HEK293 (cell line): ENCODE data around the gene PPIE.

ENCODE experiments used
- CTCF ChIA-PET: fragments of 350-600 bp; formaldehyde crosslinking; extraction: SDS; loops from one replicate; lab custom pipeline; 2021; ENCODE audit warnings: antibody characterized with exemption; lab: Yijun Ruan, JAX
- POLR2A ChIA-PET: fragments of 300-600 bp; formaldehyde crosslinking; extraction: SDS; loops from one replicate; lab custom pipeline; 2020; ENCODE audit warnings: antibody characterized with exemption, inconsistent platforms; lab: Yijun Ruan, JAX
- H3K27ac ChIP-seq: fragments of 200-500 bp; sonication (Bioruptor generic); 2 replicates; pipeline ENCODE4 v1.5.1; 2014; ENCODE audit warnings: low read depth, low read length, control low read depth, inconsistent platforms; ENCODE audit errors: extremely low read depth
- H3K36me3 ChIP-seq, 2 experiments: fragments of 200-500 bp in 1 of 2; sonication (Bioruptor generic) in 1 of 2; 1 replicate in 1 of 2; 2 replicates in 1 of 2; pipeline ENCODE4 v1.5.1; 2014 to 2017; ENCODE audit warnings: inconsistent platforms in 2 of 2, low read length in 2 of 2; ENCODE audit not compliant: control insufficient read depth in 2 of 2, insufficient read depth in 1 of 2
- H3K4me1 ChIP-seq: fragments of 200-500 bp; sonication (Bioruptor generic); 2 replicates; pipeline ENCODE4 v1.5.1; 2014; ENCODE audit warnings: mild to moderate bottlenecking, low read length, inconsistent platforms; ENCODE audit not compliant: control insufficient read depth, insufficient read depth
- H3K4me3 ChIP-seq: 2 replicates; pipeline ENCODE4 v1.5.1; 2011; ENCODE audit warnings: low read depth, mild to moderate bottlenecking, control low read depth, low read length, moderate library complexity
- H3K9me3 ChIP-seq: fragments of 200-500 bp; sonication (Bioruptor generic); 2 replicates; pipeline ENCODE4 v1.5.1; 2014; ENCODE audit warnings: low read depth, low read length, inconsistent platforms; ENCODE audit not compliant: control insufficient read depth, insufficient read depth
- CTCF ChIP-seq: fragments of 450-650 bp; formaldehyde crosslinking; IDR thresholded peaks from 2 replicates; pipeline ENCODE4 v1.5.1; 2016; ENCODE audit warnings: missing biosample characterization, missing genetic modification characterization
- FEZF1 ChIP-seq: fragments of 450-650 bp; formaldehyde crosslinking; IDR thresholded peaks from 2 replicates; pipeline ENCODE4 v1.5.1; 2016; ENCODE audit warnings: missing biosample characterization, missing genetic modification characterization
- KLF16 ChIP-seq: fragments of 450-650 bp; formaldehyde crosslinking; IDR thresholded peaks from 2 replicates; pipeline ENCODE4 v1.5.1; 2017; ENCODE audit warnings: missing biosample characterization, missing genetic modification characterization
- PRDM10 ChIP-seq: fragments of 450-650 bp; formaldehyde crosslinking; IDR thresholded peaks from 2 replicates; pipeline ENCODE4 v1.5.1; 2016; ENCODE audit warnings: missing biosample characterization, missing genetic modification characterization
- TCF7L2 ChIP-seq: IDR thresholded peaks from 2 replicates; pipeline ENCODE4 v1.6.1; 2011; ENCODE audit warnings: low read depth, mild to moderate bottlenecking, inconsistent platforms, low read length, moderate library complexity, borderline replicate concordance
- ZBTB6 ChIP-seq: fragments of 450-650 bp; formaldehyde crosslinking; IDR thresholded peaks from 2 replicates; pipeline ENCODE4 v1.5.1; 2017; ENCODE audit warnings: missing biosample characterization, missing genetic modification characterization
- ZNF223 ChIP-seq: fragments of 450-650 bp; formaldehyde crosslinking; IDR thresholded peaks from 2 replicates; pipeline ENCODE4 v1.5.1; 2016; ENCODE audit warnings: missing biosample characterization, missing genetic modification characterization
- ZNF311 ChIP-seq: fragments of 450-650 bp; formaldehyde crosslinking; IDR thresholded peaks from 2 replicates; pipeline ENCODE4 v1.5.1; 2017; ENCODE audit warnings: missing biosample characterization, missing genetic modification characterization, borderline replicate concordance
- ZNF366 ChIP-seq: fragments of 450-650 bp; formaldehyde crosslinking; conservative IDR thresholded peaks from 2 replicates; pipeline ENCODE4 v1.5.1; 2016; ENCODE audit warnings: missing biosample characterization, missing genetic modification characterization
- ZNF623 ChIP-seq: fragments of 450-650 bp; formaldehyde crosslinking; IDR thresholded peaks from 2 replicates; pipeline ENCODE4 v1.5.1; 2016; ENCODE audit warnings: missing biosample characterization, missing genetic modification characterization
- ZNF776 ChIP-seq: fragments of 450-650 bp; formaldehyde crosslinking; IDR thresholded peaks from 2 replicates; pipeline ENCODE4 v1.5.0; 2017; ENCODE audit warnings: missing biosample characterization, missing genetic modification characterization, borderline replicate concordance
- TF ChIP-seq, protein P1 (sequence below): fragments of 450-650 bp; formaldehyde crosslinking; IDR thresholded peaks from 2 replicates; pipeline ENCODE4 v1.5.1; 2016; ENCODE audit warnings: missing biosample characterization, missing genetic modification characterization
- TF ChIP-seq, protein P2 (sequence below): fragments of 450-650 bp; formaldehyde crosslinking; IDR thresholded peaks from 2 replicates; pipeline ENCODE4 v1.5.1; 2016; ENCODE audit warnings: missing biosample characterization, missing genetic modification characterization

Gene PPIE

GRCh38 chr1:39691383-39692151 is 47.1 kb upstream of the PPIE start, which contains the start of gene HPCAL4 (continued):
- TF ChIP-seq, protein P1, sequence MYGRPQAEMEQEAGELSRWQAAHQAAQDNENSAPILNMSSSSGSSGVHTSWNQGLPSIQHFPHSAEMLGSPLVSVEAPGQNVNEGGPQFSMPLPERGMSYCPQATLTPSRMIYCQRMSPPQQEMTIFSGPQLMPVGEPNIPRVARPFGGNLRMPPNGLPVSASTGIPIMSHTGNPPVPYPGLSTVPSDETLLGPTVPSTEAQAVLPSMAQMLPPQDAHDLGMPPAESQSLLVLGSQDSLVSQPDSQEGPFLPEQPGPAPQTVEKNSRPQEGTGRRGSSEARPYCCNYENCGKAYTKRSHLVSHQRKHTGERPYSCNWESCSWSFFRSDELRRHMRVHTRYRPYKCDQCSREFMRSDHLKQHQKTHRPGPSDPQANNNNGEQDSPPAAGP (tag by site-specific recombination) = peak; percentile 56; the same call in 1 of the 2 replicates
- peak; percentile 93 for TF ChIP-seq ZBTB6 (tag by site-specific recombination)

DNA sequence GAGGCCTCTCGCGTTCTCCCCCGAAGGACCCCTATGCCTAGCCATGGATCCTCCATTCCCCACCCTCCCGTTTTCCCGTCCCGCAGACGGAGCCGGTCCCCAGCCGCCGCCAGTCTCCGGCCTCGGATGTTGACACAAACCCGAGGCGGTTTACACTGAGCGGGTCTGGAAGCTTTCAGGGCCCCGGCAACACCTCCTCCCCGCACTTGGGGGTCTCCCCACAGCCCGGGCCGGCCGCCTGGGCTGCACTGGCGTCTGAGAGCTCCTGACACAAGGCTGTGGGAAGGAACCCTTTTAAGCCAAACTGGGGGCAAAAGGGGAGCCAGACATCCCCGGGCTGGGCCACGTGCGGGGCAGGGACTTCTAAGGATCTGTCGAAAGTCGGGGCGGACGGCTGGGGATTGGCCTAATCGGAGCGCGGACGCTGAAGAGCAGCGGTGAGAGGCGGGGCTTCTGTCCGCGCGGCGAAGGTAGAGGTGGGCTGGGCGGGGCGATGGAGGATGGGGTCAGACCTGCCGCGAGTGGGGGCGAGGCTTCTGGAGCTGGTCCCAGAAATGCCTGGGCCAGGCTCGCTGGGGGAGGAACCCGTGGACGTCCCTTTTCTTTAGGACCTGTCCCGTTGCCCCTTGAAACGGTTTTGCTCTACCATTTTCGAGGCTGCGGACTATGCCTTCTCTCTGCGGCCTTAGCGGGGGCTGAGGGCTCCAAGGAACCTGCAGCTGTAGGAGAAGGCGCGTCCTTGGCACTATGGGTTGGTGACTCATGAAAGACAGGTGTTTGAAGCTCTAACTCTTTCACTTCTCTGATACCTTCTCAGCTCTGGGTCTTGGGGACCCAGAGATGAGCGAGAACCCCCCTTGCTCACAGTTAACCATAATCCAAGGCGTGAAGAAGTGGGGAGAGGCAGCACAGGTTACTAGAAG is 46.3 kb upstream of the PPIE start:
- Histone ChIP-seq H3K36me3 (no peaks in the 10 kb centered on the region), H3K9me3 (no peaks in the 10 kb centered on the region), H3K27ac (no peak overlapping the region)
- TF ChIP-seq, protein P2, sequence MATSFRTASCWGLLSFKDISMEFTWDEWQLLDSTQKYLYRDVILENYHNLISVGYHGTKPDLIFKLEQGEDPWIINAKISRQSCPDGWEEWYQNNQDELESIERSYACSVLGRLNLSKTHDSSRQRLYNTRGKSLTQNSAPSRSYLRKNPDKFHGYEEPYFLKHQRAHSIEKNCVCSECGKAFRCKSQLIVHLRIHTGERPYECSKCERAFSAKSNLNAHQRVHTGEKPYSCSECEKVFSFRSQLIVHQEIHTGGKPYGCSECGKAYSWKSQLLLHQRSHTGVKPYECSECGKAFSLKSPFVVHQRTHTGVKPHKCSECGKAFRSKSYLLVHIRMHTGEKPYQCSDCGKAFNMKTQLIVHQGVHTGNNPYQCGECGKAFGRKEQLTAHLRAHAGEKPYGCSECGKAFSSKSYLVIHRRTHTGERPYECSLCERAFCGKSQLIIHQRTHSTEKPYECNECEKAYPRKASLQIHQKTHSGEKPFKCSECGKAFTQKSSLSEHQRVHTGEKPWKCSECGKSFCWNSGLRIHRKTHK (tag by site-specific recombination) = no peak
- TF ChIP-seq KLF16 (tag by site-specific recombination) = no peak
- TF ChIP-seq ZNF311 (tag by site-specific recombination) = no peak
- TF ChIP-seq, all 188 proteins: peak for 0
- ChIA-PET CTCF (interaction anchor here (0.8 to 1.6 kb wide), 9 partner anchors 9 to 86 kb away, joined by 3 to 11 read pairs (median 4); no protein-coding TSS in a partner anchor), POLR2A (interaction anchor here (0.5 to 1.6 kb wide), 6 partner anchors 9 to 86 kb away, joined by 3 to 12 read pairs (median 4); partner anchors contain the start of gene PPIE)
- H3K4me1 ChIP-seq = no peaks in the 10 kb centered on the region
- no peak overlapping the region for H3K4me3 ChIP-seq

DNA sequence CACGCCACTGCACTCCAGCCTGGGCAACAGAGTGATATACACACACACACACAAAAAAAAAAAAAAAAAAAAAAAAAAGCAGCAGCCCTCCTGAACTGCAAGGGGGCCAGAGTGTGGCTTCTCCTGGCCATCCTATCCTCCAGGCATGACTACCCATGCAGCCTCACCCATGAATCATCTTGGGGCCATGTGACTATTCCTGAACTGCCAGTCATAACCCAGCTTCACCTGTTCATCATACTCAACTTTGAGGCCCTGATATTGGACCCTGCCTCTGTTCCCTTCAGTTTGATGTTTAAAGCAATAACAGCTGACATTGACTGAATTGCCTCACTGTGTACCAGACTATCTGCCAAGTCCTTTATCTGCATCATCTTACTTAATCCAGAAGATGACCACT is 44.7 kb upstream of the PPIE start:
- POLR2A ChIA-PET = interaction anchor here (0.5 kb wide), 1 partner anchor 481 kb away, joined by 3 read pairs; no protein-coding TSS in a partner anchor
- Histone ChIP-seq H3K27ac (no peak overlapping the region), H3K36me3 (no peaks in the 10 kb centered on the region), H3K4me3 (no peak overlapping the region), H3K4me1 (no peaks in the 10 kb centered on the region), H3K9me3 (no peaks in the 10 kb centered on the region)
- TF ChIP-seq ZNF223 (tag by site-specific recombination) (no peak), ZNF311 (tag by site-specific recombination) (no peak), ZNF623 (tag by site-specific recombination) (0 out of 2 replicates have a peak, but pooled peaks have one; percentile 1)
- CTCF ChIA-PET = interaction anchor here (0.5 to 2.3 kb wide), 5 partner anchors 8 to 348 kb away, joined by 3 to 13 read pairs (median 4); no protein-coding TSS in a partner anchor

GRCh38 chr1:39695016-39695415 is 43.7 kb upstream of the PPIE start:
- Histone ChIP-seq H3K4me1 (no peaks in the 10 kb centered on the region), H3K9me3 (no peaks in the 10 kb centered on the region), H3K27ac (no peak overlapping the region), H3K4me3 (no peak overlapping the region), H3K36me3 (no peaks in the 10 kb centered on the region)
- CTCF ChIA-PET = interaction anchor here (2.3 kb wide), 1 partner anchor 37 kb away, joined by 13 read pairs; no protein-coding TSS in a partner anchor
- TF ChIP-seq PRDM10 (tag by site-specific recombination) = peak; percentile 51
- no peak for TF ChIP-seq ZNF776 (tag by site-specific recombination)
- TF ChIP-seq ZNF366 = peak; percentile 67
- no peak for TF ChIP-seq TCF7L2
- no peak for TF ChIP-seq FEZF1 (tag by site-specific recombination)
- TF ChIP-seq CTCF (tag by site-specific recombination) = no peak
- POLR2A ChIA-PET = no interaction called here
